AG04449 (cell line): ENCODE data around the gene RNF187.
A peak's percentile ranks its signal among the peaks of the same experiment; 100 is the strongest.
"Not testable (repeated sequence)": the region's sequence is repeated elsewhere in the genome, so short reads cannot be mapped to it uniquely, and the experiment has no call there.

ENCODE experiments used
- CTCF ChIA-PET: fragments of 350-600 bp; formaldehyde crosslinking; extraction: SDS; loops from one replicate; lab custom pipeline; 2021; ENCODE audit warnings: antibody characterized with exemption; lab: Yijun Ruan, JAX
- POLR2A ChIA-PET: fragments of 400-600, 350-600 bp; formaldehyde crosslinking; extraction: SDS; loops from one replicate; lab custom pipeline; 2020; ENCODE audit warnings: antibody characterized with exemption, inconsistent platforms; lab: Yijun Ruan, JAX
- DNase-seq: peaks from one replicate; pipeline ENCODE4 v3.0.0-alpha.2; 2010; ENCODE audit warnings: low read depth, low spot score
- H3K4me3 ChIP-seq: 2 replicates; pipeline ENCODE4 v1.5.1; 2011; ENCODE audit warnings: low read depth, mild to moderate bottlenecking, control low read depth, low read length
- CTCF ChIP-seq: IDR thresholded peaks from one replicate; pipeline ENCODE4 v1.5.1; 2011; ENCODE audit warnings: mild to moderate bottlenecking, moderate library complexity, low read length, control low read depth, inconsistent platforms; ENCODE audit not compliant: insufficient read depth; ENCODE audit errors: missing control alignments

The RNF187 gene

GRCh38 chr1:228463559-228464455, 23.4 kb upstream of the RNF187 start:
- TF ChIP-seq CTCF, result peak; percentile 3
- CTCF ChIA-PET, result interaction anchor here (1.6 kb wide), 1 partner anchor 37 kb away, joined by 3 read pairs; no protein-coding TSS in a partner anchor
- POLR2A ChIA-PET, result no interaction called here
- no peak for DNase-seq
- peak overlapping the region; percentile 60 for H3K4me3 ChIP-seq

- ChIA-PET POLR2A (no interaction called here), CTCF (no interaction called here)
- DNase-seq, result no peak
- peak overlapping the region; percentile 60 for H3K4me3 ChIP-seq
- no peak for TF ChIP-seq CTCF
Observed at GRCh38 chr1:228464487-228464983, 22.6 kb upstream of the RNF187 start.

GRCh38 chr1:228465141-228465540, 22.0 kb upstream of the RNF187 start:
- H3K4me3 ChIP-seq, result peak overlapping the region; percentile 60
- DNase-seq, result no peak
- no peak for TF ChIP-seq CTCF
- ChIA-PET POLR2A (no interaction called here), CTCF (interaction anchor here (0.9 kb wide), 1 partner anchor 13 kb away, joined by 3 read pairs; no protein-coding TSS in a partner anchor)

GRCh38 chr1:228465571-228466146, 21.5 kb upstream of the RNF187 start:
- ChIA-PET POLR2A (no interaction called here), CTCF (interaction anchor here (0.9 kb wide), 1 partner anchor 13 kb away, joined by 3 read pairs; no protein-coding TSS in a partner anchor)
- no peak overlapping the region for H3K4me3 ChIP-seq
- no peak for TF ChIP-seq CTCF
- no peak for DNase-seq

- CTCF ChIA-PET, result interaction anchor here (1.0 kb wide), 1 partner anchor 8 kb away, joined by 3 read pairs; no protein-coding TSS in a partner anchor
- POLR2A ChIA-PET, DNase-seq: not testable (repeated sequence)
Observed at GRCh38 chr1:228468188-228468587, 19.0 kb upstream of the RNF187 start.

GRCh38 chr1:228469413-228470162, 17.6 kb upstream of the RNF187 start:
- no peak overlapping the region for H3K4me3 ChIP-seq
- POLR2A ChIA-PET, result no interaction called here
- CTCF ChIA-PET, result no interaction called here
- no peak for TF ChIP-seq CTCF
- no peak for DNase-seq

More at GRCh38 chr1:228468188-228468587, 19.0 kb upstream of the RNF187 start:
- not testable (repeated sequence) for H3K4me3 ChIP-seq
